Brain pericyte (primary cell): ENCODE data around the gene ITIH4.

ENCODE experiments used
- DNase-seq: peaks from one replicate; pipeline ENCODE4 v3.0.0-alpha.2; 2012; ENCODE audit warnings: low read depth, low spot score

The ITIH4 gene

DNA sequence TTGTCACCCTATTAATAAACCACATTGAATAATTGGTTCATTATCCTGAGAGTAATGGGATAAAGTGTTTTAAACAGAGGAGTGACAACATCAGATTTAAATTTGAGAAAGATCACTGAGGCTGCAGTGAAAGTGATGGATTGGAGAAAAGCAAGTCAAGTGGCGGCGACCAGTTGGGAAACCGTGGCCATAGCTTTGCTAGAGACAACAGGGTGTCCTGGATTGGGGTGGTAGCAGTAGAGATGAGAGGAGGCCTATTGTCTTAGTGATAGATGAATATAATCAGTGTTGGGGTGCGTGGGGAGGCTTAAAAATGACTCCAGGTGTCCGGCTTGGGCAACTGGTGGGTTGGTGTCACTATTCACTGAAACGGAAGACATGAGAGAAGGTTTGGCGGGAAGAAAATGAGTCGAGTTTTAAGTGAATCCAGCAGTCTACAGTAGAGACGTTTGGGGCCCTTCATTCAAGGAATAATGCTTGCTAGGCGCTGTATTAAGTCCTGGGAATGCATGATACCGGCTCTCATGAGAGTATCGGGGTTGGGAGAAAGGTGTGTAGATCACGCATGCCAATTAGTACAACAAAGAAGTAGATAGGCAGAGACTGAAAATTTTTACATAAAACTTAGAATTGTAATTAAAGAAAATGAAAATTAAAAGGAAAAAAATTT lies 60.6 kb downstream of the ITIH4 start:
- no peak for DNase-seq

DNA sequence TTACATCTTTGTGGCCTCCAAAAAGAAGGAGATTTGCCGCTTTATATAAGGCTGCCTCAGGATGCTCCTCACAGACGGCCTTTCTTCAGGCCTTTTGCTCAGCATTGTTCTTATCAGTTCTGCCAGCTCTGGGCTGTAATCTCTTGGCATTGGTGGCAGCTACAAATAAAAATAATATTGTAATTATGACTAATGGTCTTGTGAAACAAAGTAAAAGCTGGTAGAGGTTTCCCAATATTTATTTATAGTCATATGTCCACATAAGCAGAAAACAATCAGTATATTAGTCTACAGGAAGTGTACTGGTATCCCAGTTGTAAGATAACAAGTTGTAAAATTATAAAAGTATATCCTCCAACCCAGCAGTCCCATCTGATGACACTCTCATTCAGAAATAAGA lies 67.0 kb downstream of the ITIH4 start:
- DNase-seq: no peak
